T47D (cell line): ENCODE results near the gene CPEB4.

Source experiments
- DNase-seq, 2 experiments: peaks; one replicate each; pipeline versions ENCODE4 v3.0.0 to v3.0.0-alpha.2; 2011 to 2012; ENCODE audit warnings: low read depth in 1 of 2, low spot score in 1 of 2
- JUND ChIP-seq: IDR thresholded peaks from 2 replicates; pipeline ENCODE4 v1.6.1; 2012; ENCODE audit warnings: low read depth
- in situ Hi-C: cut with HindIII; loops from 2 replicates; pipeline ENCODE4 v1.10.0; 2016; ENCODE audit warnings: low sequenced_read_pairs, low pct_unique_long_range_greater_than_20kb

CPEB4 gene

GRCh38 chr5:173866243-173866857 is 21.8 kb upstream of the CPEB4 start:
- in situ Hi-C loops: no loop called here
- no peak for TF ChIP-seq JUND
- DNase-seq: peak in 1 of 2 experiments; percentile 28

GRCh38 chr5:173866858-173867679 is 21.1 kb upstream of the CPEB4 start:
- peak; percentile 79 to 95 for DNase-seq
- TF ChIP-seq JUND: no peak
- in situ Hi-C loops: no loop called here

GRCh38 chr5:173868096-173868880 is 19.9 kb upstream of the CPEB4 start:
- DNase-seq: peak; percentile 56 to 96
- in situ Hi-C loops: no loop called here

GRCh38 chr5:173869316-173869715 is 18.8 kb upstream of the CPEB4 start:
- DNase-seq: no peak
- TF ChIP-seq JUND: no peak
- in situ Hi-C loops: no loop called here

More at GRCh38 chr5:173868096-173868880, 19.9 kb upstream of the CPEB4 start:
- no peak for TF ChIP-seq JUND

GRCh38 chr5:173872957-173873305 is 15.2 kb upstream of the CPEB4 start:
- no peak for TF ChIP-seq JUND
- in situ Hi-C loops: no loop called here
- no peak for DNase-seq

GRCh38 chr5:173873306-173873922 is 14.7 kb upstream of the CPEB4 start:
- in situ Hi-C loops: no loop called here
- TF ChIP-seq JUND: no peak
- DNase-seq: no peak

GRCh38 chr5:173875189-173875588 is 13.0 kb upstream of the CPEB4 start:
- no peak for TF ChIP-seq JUND
- no peak for DNase-seq
- in situ Hi-C loops: no loop called here

GRCh38 chr5:173878224-173878967 is 9.8 kb upstream of the CPEB4 start:
- TF ChIP-seq JUND: no peak
- in situ Hi-C loops: no loop called here
- peak in 1 of 2 experiments; percentile 48 for DNase-seq

- no peak for TF ChIP-seq JUND
- in situ Hi-C loops: no loop called here
- DNase-seq: no peak
Measured at GRCh38 chr5:173880306-173880985, 7.7 kb upstream of the CPEB4 start.

GRCh38 chr5:173881811-173882575 is 6.2 kb upstream of the CPEB4 start:
- no peak for DNase-seq
- TF ChIP-seq JUND: no peak
- in situ Hi-C loops: no loop called here

- no peak for DNase-seq
- TF ChIP-seq JUND: no peak
- in situ Hi-C loops: no loop called here
Measured at GRCh38 chr5:173882632-173883031, 5.5 kb upstream of the CPEB4 start.
